HepG2 (cell line): ENCODE data around the gene NBPF1. TPM values are rescaled to one million over a fixed set of nuclear protein-coding genes. Genes with fewer than 3 reads are reported as not detected.
"Not testable (repeated sequence)": the region's sequence is repeated elsewhere in the genome, so short reads cannot be mapped to it uniquely, and the experiment has no call there.

Experiments used
- ATAC-seq: fragments of 200-7000 bp; cut with Tn5 transposase; 3 replicates; pipeline ENCODE4 v1.9.1; 2020; ENCODE audit warnings: mild to moderate bottlenecking, moderate library complexity
- BruUV-seq: library from RNA; stranded (reverse); fragments of 400-500 nt; replicated peaks from 2 replicates; lab custom pipeline; 2021; lab: Mats Ljungman, UMichigan
- CTCF ChIA-PET: fragments of 300-600 bp; formaldehyde crosslinking; extraction: SDS; loops from one replicate; lab custom pipeline; 2021; ENCODE audit warnings: low total read pairs, inconsistent platforms, low intra/inter-chr PET ratio; lab: Yijun Ruan, JAX
- POLR2A ChIA-PET: fragments of 350-600 bp; sonication (Branson Sonifier 250); formaldehyde crosslinking; loops from one replicate; lab custom pipeline; 2020; ENCODE audit warnings: antibody characterized with exemption, inconsistent platforms; lab: Yijun Ruan, JAX
- DNase-seq: peaks from one replicate; pipeline ENCODE4 v3.0.0-alpha.2; 2015; ENCODE audit warnings: low spot score
- FAIRE-seq: peaks from 3 replicates; lab custom pipeline; 2011; peaks lifted over from hg19 to GRCh38; lab: Jason Lieb, UNC
- H2AFZ ChIP-seq: one replicate; pipeline ENCODE4 v1.6.1; 2011; ENCODE audit warnings: low read length, inconsistent platforms
- H3K27ac ChIP-seq: fragments of 300-600 bp; 3 replicates; pipeline ENCODE4 v1.8.0; 2011; ENCODE audit warnings: mixed run types, mild to moderate bottlenecking, mixed read lengths, low read length, inconsistent platforms; ENCODE audit not compliant: insufficient read depth; ENCODE audit errors: extremely low read length
- H3K27me3 ChIP-seq, 2 experiments: fragments of 200-600 bp in 1 of 2; 2 replicates in 1 of 2; 3 replicates in 1 of 2; pipeline versions ENCODE4 v1.6.0 to v1.8.0; 2011; ENCODE audit warnings: low read length in 2 of 2, mild to moderate bottlenecking in 2 of 2, moderate library complexity in 2 of 2, inconsistent platforms in 1 of 2; ENCODE audit not compliant: insufficient read depth in 2 of 2, control insufficient read depth in 1 of 2
- H3K36me3 ChIP-seq, 2 experiments: fragments of 200-600 bp in 1 of 2; replicated peaks in 1 of 2; 2 replicates in 1 of 2; 3 replicates in 1 of 2; pipeline versions ENCODE4 v1.5.1 to v1.8.0; 2011; ENCODE audit warnings: low read length in 2 of 2, inconsistent platforms in 1 of 2; ENCODE audit not compliant: insufficient read depth in 2 of 2, control insufficient read depth in 1 of 2
- H3K4me1 ChIP-seq: 2 replicates; pipeline ENCODE4 v1.5.1; 2012; ENCODE audit warnings: low read length, inconsistent platforms; ENCODE audit not compliant: insufficient read depth
- H3K4me2 ChIP-seq: 2 replicates; pipeline ENCODE4 v1.6.0; 2011; ENCODE audit warnings: low read depth, low read length, inconsistent platforms
- H3K4me3 ChIP-seq, 3 experiments: fragments of 200-600 bp in 1 of 3; sonication (generic), shearing (Covaris generic) in 1 of 3; replicated peaks in 1 of 3; 2 replicates each; pipeline ENCODE4 v1.5.1; 2011 to 2016; ENCODE audit warnings: low read length in 3 of 3, inconsistent platforms in 2 of 3, low read depth in 2 of 3, mild to moderate bottlenecking in 2 of 3, control low read depth in 1 of 3, mixed read lengths in 1 of 3; ENCODE audit not compliant: insufficient read depth in 1 of 3
- H3K79me2 ChIP-seq: one replicate; pipeline ENCODE4 v1.6.1; 2011; ENCODE audit warnings: low read length, inconsistent platforms; ENCODE audit not compliant: insufficient read depth
- H3K9ac ChIP-seq: 2 replicates; pipeline ENCODE4 v1.6.0; 2011; ENCODE audit warnings: mild to moderate bottlenecking, low read depth, low read length, inconsistent platforms; ENCODE audit not compliant: insufficient read depth
- H3K9me3 ChIP-seq: 2 replicates; pipeline ENCODE4 v1.5.1; 2012; ENCODE audit warnings: mild to moderate bottlenecking, low read length
- H4K20me1 ChIP-seq: 2 replicates; pipeline ENCODE4 v1.6.0; 2011; ENCODE audit warnings: inconsistent platforms, mild to moderate bottlenecking, low read length, moderate library complexity; ENCODE audit not compliant: insufficient read depth
- ADNP ChIP-seq: sonication (generic); formaldehyde crosslinking; IDR thresholded peaks from 2 replicates; pipeline ENCODE4 v1.4.0; 2020; ENCODE audit warnings: missing genetic modification reagents
- AGO1 ChIP-seq: fragments of 200-400 bp; formaldehyde crosslinking; IDR thresholded peaks from 2 replicates; pipeline ENCODE4 v1.6.1; 2017; ENCODE audit warnings: mild to moderate bottlenecking, low read depth, low read length, moderate library complexity; ENCODE audit not compliant: poor library complexity, severe bottlenecking
- ATF7 ChIP-seq, 2 experiments: fragments of 450-650 bp in 1 of 2; sonication (generic) in 1 of 2; formaldehyde crosslinking in 1 of 2; IDR thresholded peaks; 2 replicates each; pipeline versions ENCODE4 v1.4.0 to v1.6.1; 2016 to 2020; ENCODE audit warnings: antibody characterized with exemption in 1 of 2, mild to moderate bottlenecking in 1 of 2, missing genetic modification reagents in 1 of 2
- DNMT1 ChIP-seq: sonication (generic); formaldehyde crosslinking; IDR thresholded peaks from 2 replicates; pipeline ENCODE4 v1.5.1; 2020; ENCODE audit warnings: mild to moderate bottlenecking, missing genetic modification reagents
- HIVEP1 ChIP-seq: sonication (generic); formaldehyde crosslinking; IDR thresholded peaks from 2 replicates; pipeline ENCODE4 v1.4.0; 2020; ENCODE audit warnings: mild to moderate bottlenecking, missing genetic modification reagents
- RFXAP ChIP-seq: sonication (generic); formaldehyde crosslinking; IDR thresholded peaks from 2 replicates; pipeline ENCODE4 v1.4.0; 2020; ENCODE audit warnings: missing genetic modification reagents, borderline replicate concordance
- TBX2 ChIP-seq: sonication (generic); formaldehyde crosslinking; IDR thresholded peaks from 2 replicates; pipeline ENCODE4 v1.5.0; 2020; ENCODE audit warnings: missing genetic modification reagents, mild to moderate bottlenecking, borderline replicate concordance
- ZBTB38 ChIP-seq: sonication (generic); formaldehyde crosslinking; IDR thresholded peaks from 2 replicates; pipeline ENCODE4 v1.5.1; 2020; ENCODE audit warnings: mild to moderate bottlenecking, missing genetic modification reagents
- ZFP37 ChIP-seq: sonication (generic); formaldehyde crosslinking; IDR thresholded peaks from 2 replicates; pipeline ENCODE4 v1.4.0; 2020; ENCODE audit warnings: missing genetic modification reagents, borderline replicate concordance
- ZNF280B ChIP-seq: sonication (generic); formaldehyde crosslinking; IDR thresholded peaks from 2 replicates; pipeline ENCODE4 v1.5.0; 2020; ENCODE audit warnings: missing genetic modification reagents, mild to moderate bottlenecking, borderline replicate concordance
- ZNF772 ChIP-seq: sonication (generic); formaldehyde crosslinking; IDR thresholded peaks from 2 replicates; pipeline ENCODE4 v1.5.0; 2020; ENCODE audit warnings: mild to moderate bottlenecking, missing genetic modification reagents
- WGBS: methylation state at CpG from one replicate; pipeline ENCODE4 v1.1.6; 2017; ENCODE audit warnings: low lambda C conversion rate; 5-methylcytosine and 5-hydroxymethylcytosine counted together
- in situ Hi-C: cut with HindIII; loops from 2 replicates; pipeline ENCODE4 v1.10.0; 2017; ENCODE audit warnings: low pct_unique_long_range_greater_than_20kb; ENCODE audit not compliant: extremely low pct_ligation_motif_present
- intact Hi-C: fragments of 100-400 bp; cut with micrococcal nuclease; formaldehyde crosslinking; loops from one replicate; pipeline ENCODE4 v1.10.0; 2022; ENCODE audit not compliant: unreplicated experiment
- polyA plus RNA-seq, 8 experiments: library from polyadenylated mRNA; depleted of rRNA in 3 of 8; stranded (reverse) in 7 of 8; unstranded in 1 of 8; fragments of >200 nt; fragmentation: Illumina TruSeq in 4 of 8; extraction: Trizol in 4 of 8; gene quantifications; 2 replicates each; pipeline versions ENCODE4 v1.2.1 to v1.2.3, GENCODE V29; 2011 to 2016; ENCODE audit warnings: low read depth in 4 of 8, missing spikeins in 1 of 8, mixed read lengths in 1 of 8; ENCODE audit not compliant: insufficient read depth in 1 of 8
- total RNA-seq, 5 experiments: library from RNA; depleted of rRNA; stranded (reverse); fragments of >200 nt; fragmentation: Illumina TruSeq; extraction: Trizol; gene quantifications; 2 replicates each; pipeline ENCODE4 v1.2.3, GENCODE V29; 2016; ENCODE audit warnings: low read depth in 1 of 5
- TF ChIP-seq, protein P1 (sequence below): sonication (generic); formaldehyde crosslinking; IDR thresholded peaks from 2 replicates; pipeline ENCODE4 v1.5.1; 2020; ENCODE audit warnings: missing genetic modification reagents, mild to moderate bottlenecking, borderline replicate concordance
- TF ChIP-seq, protein P2 (sequence below): sonication (generic); formaldehyde crosslinking; IDR thresholded peaks from 2 replicates; pipeline ENCODE4 v1.4.0; 2020; ENCODE audit warnings: missing genetic modification reagents
- TF ChIP-seq, protein P3 (sequence below): sonication (generic); formaldehyde crosslinking; IDR thresholded peaks from 2 replicates; pipeline ENCODE4 v1.4.0; 2020; ENCODE audit warnings: missing genetic modification reagents

The NBPF1 gene
- total and polyA plus RNA-seq, 2 of the 13 experiments (the other 11 are each of a cell fraction or from before 2014, with no cell fraction given): 30.3 to 35.6 TPM

GRCh38 chr1:16623812-16624719 lies 10.7 kb upstream of the NBPF1 start:
- WGBS: 95% methylated on average over 27 of the region's 27 CpGs
- H3K9me3 ChIP-seq; H3K79me2 ChIP-seq; H3K27ac ChIP-seq; H3K27me3 ChIP-seq; DNase-seq; H3K4me2 ChIP-seq; H3K4me1 ChIP-seq; H3K9ac ChIP-seq; H3K4me3 ChIP-seq; ATAC-seq; H2AFZ ChIP-seq; H4K20me1 ChIP-seq; FAIRE-seq; in situ Hi-C loops; TF ChIP-seq ATF7 (IDR thresholded peaks at IDR 0.05): not testable (repeated sequence)
- POLR2A ChIA-PET: interaction anchor here (0.9 to 2.1 kb wide), 2 partner anchors 11 to 328 kb away, joined by 5 to 8 read pairs; partner anchors contain the start of gene NBPF1
- H3K36me3 ChIP-seq: peaks cover 52 to 65% of the 10 kb centered on the region in 2 experiments; a peak in 4 of 5 replicates
- intact Hi-C loops: loop anchor here (2.0 kb wide), 1 partner anchor 327 kb away; no protein-coding TSS in a partner anchor
- CTCF ChIA-PET: interaction anchor here (1.1 kb wide), 1 partner anchor 85 kb away, joined by 5 read pairs; no protein-coding TSS in a partner anchor
- TSS peak; percentile 22 for BruUV-seq
- 0 out of 2 replicates have a peak, but pooled peaks have one; percentile 15 for TF ChIP-seq ZBTB38
- 0 out of 2 replicates have a peak, but pooled peaks have one; percentile 23 for TF ChIP-seq RFXAP (CRISPR knock-in tag)
- TF ChIP-seq, protein P1, sequence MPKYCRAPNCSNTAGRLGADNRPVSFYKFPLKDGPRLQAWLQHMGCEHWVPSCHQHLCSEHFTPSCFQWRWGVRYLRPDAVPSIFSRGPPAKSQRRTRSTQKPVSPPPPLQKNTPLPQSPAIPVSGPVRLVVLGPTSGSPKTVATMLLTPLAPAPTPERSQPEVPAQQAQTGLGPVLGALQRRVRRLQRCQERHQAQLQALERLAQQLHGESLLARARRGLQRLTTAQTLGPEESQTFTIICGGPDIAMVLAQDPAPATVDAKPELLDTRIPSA: peak; percentile 50; the same call in 1 of the 2 replicates
- peak; percentile 61; the same call in 1 of the 2 replicates for TF ChIP-seq TBX2 (CRISPR knock-in tag)
- TF ChIP-seq AGO1: peak; percentile 79
- TF ChIP-seq ADNP: 0 out of 2 replicates have a peak, but pooled peaks have one; percentile 30
- 0 out of 2 replicates have a peak, but pooled peaks have one; percentile 20 for TF ChIP-seq DNMT1 (CRISPR knock-in tag)
- TF ChIP-seq ZFP37 (CRISPR knock-in tag): 0 out of 2 replicates have a peak, but pooled peaks have one; percentile 25
- TF ChIP-seq, protein P2, sequence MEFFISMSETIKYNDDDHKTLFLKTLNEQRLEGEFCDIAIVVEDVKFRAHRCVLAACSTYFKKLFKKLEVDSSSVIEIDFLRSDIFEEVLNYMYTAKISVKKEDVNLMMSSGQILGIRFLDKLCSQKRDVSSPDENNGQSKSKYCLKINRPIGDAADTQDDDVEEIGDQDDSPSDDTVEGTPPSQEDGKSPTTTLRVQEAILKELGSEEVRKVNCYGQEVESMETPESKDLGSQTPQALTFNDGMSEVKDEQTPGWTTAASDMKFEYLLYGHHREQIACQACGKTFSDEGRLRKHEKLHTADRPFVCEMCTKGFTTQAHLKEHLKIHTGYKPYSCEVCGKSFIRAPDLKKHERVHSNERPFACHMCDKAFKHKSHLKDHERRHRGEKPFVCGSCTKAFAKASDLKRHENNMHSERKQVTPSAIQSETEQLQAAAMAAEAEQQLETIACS (CRISPR knock-in tag): peak; percentile 17; the same call in 1 of the 2 replicates
- TF ChIP-seq, protein P3, sequence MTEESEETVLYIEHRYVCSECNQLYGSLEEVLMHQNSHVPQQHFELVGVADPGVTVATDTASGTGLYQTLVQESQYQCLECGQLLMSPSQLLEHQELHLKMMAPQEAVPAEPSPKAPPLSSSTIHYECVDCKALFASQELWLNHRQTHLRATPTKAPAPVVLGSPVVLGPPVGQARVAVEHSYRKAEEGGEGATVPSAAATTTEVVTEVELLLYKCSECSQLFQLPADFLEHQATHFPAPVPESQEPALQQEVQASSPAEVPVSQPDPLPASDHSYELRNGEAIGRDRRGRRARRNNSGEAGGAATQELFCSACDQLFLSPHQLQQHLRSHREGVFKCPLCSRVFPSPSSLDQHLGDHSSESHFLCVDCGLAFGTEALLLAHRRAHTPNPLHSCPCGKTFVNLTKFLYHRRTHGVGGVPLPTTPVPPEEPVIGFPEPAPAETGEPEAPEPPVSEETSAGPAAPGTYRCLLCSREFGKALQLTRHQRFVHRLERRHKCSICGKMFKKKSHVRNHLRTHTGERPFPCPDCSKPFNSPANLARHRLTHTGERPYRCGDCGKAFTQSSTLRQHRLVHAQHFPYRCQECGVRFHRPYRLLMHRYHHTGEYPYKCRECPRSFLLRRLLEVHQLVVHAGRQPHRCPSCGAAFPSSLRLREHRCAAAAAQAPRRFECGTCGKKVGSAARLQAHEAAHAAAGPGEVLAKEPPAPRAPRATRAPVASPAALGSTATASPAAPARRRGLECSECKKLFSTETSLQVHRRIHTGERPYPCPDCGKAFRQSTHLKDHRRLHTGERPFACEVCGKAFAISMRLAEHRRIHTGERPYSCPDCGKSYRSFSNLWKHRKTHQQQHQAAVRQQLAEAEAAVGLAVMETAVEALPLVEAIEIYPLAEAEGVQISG (CRISPR knock-in tag): peak; percentile 2; the same call in 1 of the 2 replicates
- TF ChIP-seq HIVEP1 (CRISPR knock-in tag): peak; percentile 61; the same call in 1 of the 2 replicates
- 0 out of 2 replicates have a peak, but pooled peaks have one; percentile 12 for TF ChIP-seq ZNF280B (CRISPR knock-in tag)
- TF ChIP-seq ZNF772 (CRISPR knock-in tag): peak; percentile 74; the same call in 1 of the 2 replicates
- TF ChIP-seq ATF7 (CRISPR knock-in tag; IDR thresholded peaks at IDR 0.05): 0 out of 2 replicates have a peak, but pooled peaks have one; percentile 17
